PC-9 (cell line): ENCODE measurements around the gene TBC1D22B.

Experiments used
- EZH2 ChIP-seq: fragments of 200-600 bp; sonication (generic); IDR thresholded peaks from 2 replicates; pipeline ENCODE4 v1.8.0; 2017; ENCODE audit warnings: antibody characterized with exemption, low read depth
- TF ChIP-seq, protein P1 (sequence below): fragments of 200-600 bp; sonication (generic); conservative IDR thresholded peaks from 2 replicates; pipeline ENCODE4 v1.6.1; 2017; ENCODE audit warnings: mixed run types, antibody characterized with exemption, mild to moderate bottlenecking, moderate library complexity

DNA sequence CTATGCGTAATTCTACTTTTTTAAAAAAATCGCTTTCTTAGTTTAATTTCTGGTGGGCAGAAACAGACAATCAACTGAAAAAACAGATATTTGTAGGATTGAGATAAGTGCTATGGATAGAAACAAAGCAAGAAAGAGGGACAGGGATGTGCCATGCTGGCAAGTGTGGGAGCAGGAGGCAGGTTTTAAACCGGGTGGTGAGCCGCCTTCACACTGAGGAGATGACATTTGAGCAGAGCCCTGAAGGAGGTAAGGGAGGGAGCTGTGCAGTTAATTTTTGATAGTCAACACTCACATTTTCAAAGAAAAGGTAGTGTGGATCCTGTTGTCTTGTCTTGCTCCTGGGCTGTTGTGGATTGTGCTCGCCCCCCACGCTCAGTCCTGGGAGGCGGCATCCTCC lies 47.2 kb downstream of the TBC1D22B start:
- TF ChIP-seq, protein P1, sequence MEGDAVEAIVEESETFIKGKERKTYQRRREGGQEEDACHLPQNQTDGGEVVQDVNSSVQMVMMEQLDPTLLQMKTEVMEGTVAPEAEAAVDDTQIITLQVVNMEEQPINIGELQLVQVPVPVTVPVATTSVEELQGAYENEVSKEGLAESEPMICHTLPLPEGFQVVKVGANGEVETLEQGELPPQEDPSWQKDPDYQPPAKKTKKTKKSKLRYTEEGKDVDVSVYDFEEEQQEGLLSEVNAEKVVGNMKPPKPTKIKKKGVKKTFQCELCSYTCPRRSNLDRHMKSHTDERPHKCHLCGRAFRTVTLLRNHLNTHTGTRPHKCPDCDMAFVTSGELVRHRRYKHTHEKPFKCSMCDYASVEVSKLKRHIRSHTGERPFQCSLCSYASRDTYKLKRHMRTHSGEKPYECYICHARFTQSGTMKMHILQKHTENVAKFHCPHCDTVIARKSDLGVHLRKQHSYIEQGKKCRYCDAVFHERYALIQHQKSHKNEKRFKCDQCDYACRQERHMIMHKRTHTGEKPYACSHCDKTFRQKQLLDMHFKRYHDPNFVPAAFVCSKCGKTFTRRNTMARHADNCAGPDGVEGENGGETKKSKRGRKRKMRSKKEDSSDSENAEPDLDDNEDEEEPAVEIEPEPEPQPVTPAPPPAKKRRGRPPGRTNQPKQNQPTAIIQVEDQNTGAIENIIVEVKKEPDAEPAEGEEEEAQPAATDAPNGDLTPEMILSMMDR = no peak
- TF ChIP-seq EZH2 = no peak
